ENCODE measurements around the gene FAM89B. TPM values are rescaled to one million over a fixed set of nuclear protein-coding genes. Genes with fewer than 3 reads are reported as not detected.

The FAM89B gene
- polyA plus RNA-seq, 1 donor (not counting 4 experiments of a cell fraction or from before 2014, with no cell fraction given): 11.5 TPM

- Histone ChIP-seq H3K27me3 (ENCODE audit: control insufficient read depth, extremely low read depth, insufficient read depth, low read length) (no peaks in the 10 kb centered on the region), H3K27ac (ENCODE audit: control insufficient read depth, insufficient read depth, low read length) (peak overlapping the region; percentile 31), H3K79me2 (ENCODE audit: control insufficient read depth, insufficient read depth, low read length) (peaks cover 29% of the 10 kb centered on the region), H4K20me1 (ENCODE audit: control insufficient read depth, extremely low read depth, insufficient read depth, low read length) (no peaks in the 10 kb centered on the region), H3K9me3 (ENCODE audit: control insufficient read depth, low read depth, low read length) (no peaks in the 10 kb centered on the region), H3K4me2 (ENCODE audit: control insufficient read depth, extremely low read depth, insufficient read depth, low read depth, low read length) (peak overlapping the region; percentile 32), H3K9me1 (ENCODE audit: control insufficient read depth, extremely low read depth, insufficient read depth, low read length) (no peaks in the 10 kb centered on the region), H2AFZ (ENCODE audit: control insufficient read depth, low read length) (no peak overlapping the region), H3K9ac (ENCODE audit: control insufficient read depth, extremely low read depth, insufficient read depth, low read length) (no peak overlapping the region), H3K36me3 (ENCODE audit: control insufficient read depth in 2 of 2, extremely low read depth in 1 of 2, insufficient read depth in 2 of 2, low read length in 2 of 2) (peaks cover 0 to 2% of the 10 kb centered on the region in 2 experiments), H3K4me1 (ENCODE audit: control insufficient read depth, extremely low read depth, insufficient read depth, low read length) (peaks cover 27% of the 10 kb centered on the region), H3K4me3 (ENCODE audit: control insufficient read depth in 2 of 3, extremely low read depth in 1 of 3, insufficient read depth in 2 of 3, low read depth in 1 of 3, low read length in 3 of 3) (no peak overlapping the region)
- no peak for FAIRE-seq
- no peak for DNase-seq (ENCODE audit: low read depth, low spot score)
- dilution Hi-C loops (cut with MboI; ENCODE audit: extremely low pct_ligation_motif_present, low sequenced_read_pairs): no loop called here
- no peak for TF ChIP-seq CTCF (optimal IDR thresholded peaks at IDR 0.05 in 1 of 3, IDR thresholded peaks at IDR 0.05 in 1 of 3, conservative IDR thresholded peaks at IDR 0.05 in 1 of 3; ENCODE audit: extremely low read depth in 1 of 3, insufficient read depth in 2 of 3, low read length in 3 of 3)
These were observed 6.5 kb upstream of the FAM89B start for GRCh38 chr11:65565624-65566453.

- no peaks in the 10 kb centered on the region for H3K9me3 ChIP-seq (ENCODE audit: control insufficient read depth, low read depth, low read length)
- no peaks in the 10 kb centered on the region for H3K27me3 ChIP-seq (ENCODE audit: control insufficient read depth, extremely low read depth, insufficient read depth, low read length)
- peak overlapping the region; percentile 100 for H3K4me2 ChIP-seq (ENCODE audit: control insufficient read depth, extremely low read depth, insufficient read depth, low read depth, low read length)
- peaks cover 0 to 2% of the 10 kb centered on the region in 2 experiments for H3K36me3 ChIP-seq (ENCODE audit: control insufficient read depth in 2 of 2, extremely low read depth in 1 of 2, insufficient read depth in 2 of 2, low read length in 2 of 2)
- FAIRE-seq (no peak), DNase-seq (ENCODE audit: low read depth, low spot score) (no peak)
- dilution Hi-C loops (cut with MboI; ENCODE audit: extremely low pct_ligation_motif_present, low sequenced_read_pairs): no loop called here
- peak overlapping the region; percentile 92 for H3K9ac ChIP-seq (ENCODE audit: control insufficient read depth, extremely low read depth, insufficient read depth, low read length)
- H3K9me1 ChIP-seq (ENCODE audit: control insufficient read depth, extremely low read depth, insufficient read depth, low read length): no peaks in the 10 kb centered on the region
- H3K4me3 ChIP-seq (ENCODE audit: control insufficient read depth in 2 of 3, extremely low read depth in 1 of 3, insufficient read depth in 2 of 3, low read depth in 1 of 3, low read length in 3 of 3): peak overlapping the region; percentile 85 to 90 (median 88)
- H2AFZ ChIP-seq (ENCODE audit: control insufficient read depth, low read length): peak overlapping the region; percentile 96
- TF ChIP-seq EZH2 (IDR thresholded peaks at IDR 0.05; ENCODE audit: low read length): no peak
- TF ChIP-seq CTCF (optimal IDR thresholded peaks at IDR 0.05 in 1 of 3, IDR thresholded peaks at IDR 0.05 in 1 of 3, conservative IDR thresholded peaks at IDR 0.05 in 1 of 3; ENCODE audit: extremely low read depth in 1 of 3, insufficient read depth in 2 of 3, low read length in 3 of 3): no peak
- peaks cover 44% of the 10 kb centered on the region for H3K79me2 ChIP-seq (ENCODE audit: control insufficient read depth, insufficient read depth, low read length)
- peaks cover 5% of the 10 kb centered on the region for H4K20me1 ChIP-seq (ENCODE audit: control insufficient read depth, extremely low read depth, insufficient read depth, low read length)
- H3K27ac ChIP-seq (ENCODE audit: control insufficient read depth, insufficient read depth, low read length): peak overlapping the region; percentile 92
- H3K4me1 ChIP-seq (ENCODE audit: control insufficient read depth, extremely low read depth, insufficient read depth, low read length): peaks cover 47% of the 10 kb centered on the region
These were observed 3.0 kb upstream of the FAM89B start for GRCh38 chr11:65569164-65569972.

Data from keratinocyte (primary cell).